D721Med (cell line): ENCODE results near the gene STK32B.

Experiments used
- DNase-seq: peaks from one replicate; pipeline ENCODE4 v3.0.0; 2011; ENCODE audit warnings: low spot score; ENCODE audit not compliant: insufficient read length
- FAIRE-seq: peaks from 2 replicates; lab custom pipeline; 2011; peaks lifted over from hg19 to GRCh38; lab: Jason Lieb, UNC
- CTCF ChIP-seq: IDR thresholded peaks from 2 replicates; pipeline ENCODE4 v1.5.1; 2012; ENCODE audit warnings: mild to moderate bottlenecking, control low read depth; ENCODE audit not compliant: insufficient read depth; ENCODE audit errors: missing control alignments

Gene STK32B

GRCh38 chr4:5012244-5012898 is 38.9 kb upstream of the STK32B start:
- no peak for DNase-seq
- no peak for FAIRE-seq
- no peak for TF ChIP-seq CTCF

- no peak for TF ChIP-seq CTCF
- FAIRE-seq: no peak
- DNase-seq: no peak
These were observed 38.3 kb upstream of the STK32B start for GRCh38 chr4:5012958-5013357.

GRCh38 chr4:5014007-5014682 is 37.1 kb upstream of the STK32B start:
- no peak for TF ChIP-seq CTCF
- FAIRE-seq (no peak), DNase-seq (no peak)

GRCh38 chr4:5018096-5018495 is 33.2 kb upstream of the STK32B start:
- FAIRE-seq (no peak), DNase-seq (no peak)
- no peak for TF ChIP-seq CTCF

- no peak for TF ChIP-seq CTCF
- FAIRE-seq: no peak
- no peak for DNase-seq
These were observed 32.7 kb upstream of the STK32B start for GRCh38 chr4:5018603-5019002.

GRCh38 chr4:5019274-5019673 is 32.0 kb upstream of the STK32B start, which contains the start of gene CYTL1:
CYTL1 (minus strand) TSS chr4:5019458; CDS start chr4:5019445, 13 bp downstream.
- TF ChIP-seq CTCF: no peak
- FAIRE-seq (no peak), DNase-seq (no peak)

GRCh38 chr4:5019796-5020195 is 31.5 kb upstream of the STK32B start:
- TF ChIP-seq CTCF: no peak
- FAIRE-seq: no peak
- no peak for DNase-seq
